IMR-90 (cell line): ENCODE results near the gene EXPH5.

ENCODE experiments used
- CEBPB ChIP-seq: IDR thresholded peaks from 2 replicates; pipeline ENCODE4 v1.6.1; 2012; ENCODE audit warnings: low read depth, low read length, improper control_type of control experiment
- MAZ ChIP-seq: IDR thresholded peaks from 2 replicates; pipeline ENCODE4 v1.6.1; 2012; ENCODE audit warnings: low read depth, mild to moderate bottlenecking, low read length, improper control_type of control experiment, moderate library complexity, borderline replicate concordance
- MXI1 ChIP-seq: IDR thresholded peaks from 2 replicates; pipeline ENCODE4 v1.6.1; 2012; ENCODE audit warnings: low read depth, mild to moderate bottlenecking, low read length, moderate library complexity, borderline replicate concordance
- TF ChIP-seq, protein P1 (sequence below): conservative IDR thresholded peaks from 2 replicates; pipeline ENCODE4 v1.5.1; 2012; ENCODE audit warnings: mild to moderate bottlenecking, low read depth, low read length, improper control_type of control experiment

DNA sequence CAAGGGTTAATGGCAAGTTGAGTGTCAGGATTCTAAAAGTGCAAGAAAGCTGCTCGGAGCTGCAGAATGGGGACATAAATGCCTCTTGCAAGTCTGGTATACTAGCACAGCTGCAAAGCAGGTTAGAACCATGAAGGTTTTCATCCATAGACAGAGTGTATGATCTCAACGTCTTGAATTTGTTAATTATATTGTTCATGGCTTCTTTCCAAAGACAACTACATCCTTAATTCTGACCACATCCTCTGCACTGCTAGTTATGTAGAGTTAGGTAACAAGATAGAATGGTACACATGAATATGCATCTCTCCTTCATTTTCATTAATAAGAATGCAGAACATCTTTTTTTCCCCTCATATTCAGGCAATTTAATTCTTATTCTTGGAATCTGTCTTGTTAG is 34.2 kb downstream of the EXPH5 start:
- TF ChIP-seq CEBPB: no peak
- TF ChIP-seq MXI1: no peak
- TF ChIP-seq, protein P1, sequence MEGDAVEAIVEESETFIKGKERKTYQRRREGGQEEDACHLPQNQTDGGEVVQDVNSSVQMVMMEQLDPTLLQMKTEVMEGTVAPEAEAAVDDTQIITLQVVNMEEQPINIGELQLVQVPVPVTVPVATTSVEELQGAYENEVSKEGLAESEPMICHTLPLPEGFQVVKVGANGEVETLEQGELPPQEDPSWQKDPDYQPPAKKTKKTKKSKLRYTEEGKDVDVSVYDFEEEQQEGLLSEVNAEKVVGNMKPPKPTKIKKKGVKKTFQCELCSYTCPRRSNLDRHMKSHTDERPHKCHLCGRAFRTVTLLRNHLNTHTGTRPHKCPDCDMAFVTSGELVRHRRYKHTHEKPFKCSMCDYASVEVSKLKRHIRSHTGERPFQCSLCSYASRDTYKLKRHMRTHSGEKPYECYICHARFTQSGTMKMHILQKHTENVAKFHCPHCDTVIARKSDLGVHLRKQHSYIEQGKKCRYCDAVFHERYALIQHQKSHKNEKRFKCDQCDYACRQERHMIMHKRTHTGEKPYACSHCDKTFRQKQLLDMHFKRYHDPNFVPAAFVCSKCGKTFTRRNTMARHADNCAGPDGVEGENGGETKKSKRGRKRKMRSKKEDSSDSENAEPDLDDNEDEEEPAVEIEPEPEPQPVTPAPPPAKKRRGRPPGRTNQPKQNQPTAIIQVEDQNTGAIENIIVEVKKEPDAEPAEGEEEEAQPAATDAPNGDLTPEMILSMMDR: no peak
- TF ChIP-seq MAZ: no peak
